ENCODE results near the gene KCNK7.

DNA sequence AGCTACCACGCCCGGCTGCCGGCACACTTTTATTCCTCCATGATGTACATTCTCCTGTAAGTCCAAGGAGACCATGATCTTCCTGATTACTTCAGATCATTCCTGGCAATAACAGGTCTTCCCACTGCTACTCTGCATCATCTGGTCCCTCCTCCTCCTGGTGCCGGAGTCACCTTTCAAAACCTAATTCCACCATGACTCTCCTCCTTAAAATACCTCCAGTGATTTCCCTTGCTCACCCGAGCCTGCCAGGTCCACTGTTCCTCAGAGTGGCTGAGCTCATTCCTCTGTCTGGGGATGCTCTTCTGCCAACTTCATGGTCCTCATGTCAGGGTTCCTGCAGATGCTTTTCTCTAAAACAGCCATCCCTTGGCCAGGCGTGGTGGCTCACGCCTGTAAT lies 33.6 kb downstream of the KCNK7 start:
- no peak for TF ChIP-seq POLR2A (IDR thresholded peaks at IDR 0.05; ENCODE audit: extremely low read depth, insufficient read length)
- TF ChIP-seq, protein P1, sequence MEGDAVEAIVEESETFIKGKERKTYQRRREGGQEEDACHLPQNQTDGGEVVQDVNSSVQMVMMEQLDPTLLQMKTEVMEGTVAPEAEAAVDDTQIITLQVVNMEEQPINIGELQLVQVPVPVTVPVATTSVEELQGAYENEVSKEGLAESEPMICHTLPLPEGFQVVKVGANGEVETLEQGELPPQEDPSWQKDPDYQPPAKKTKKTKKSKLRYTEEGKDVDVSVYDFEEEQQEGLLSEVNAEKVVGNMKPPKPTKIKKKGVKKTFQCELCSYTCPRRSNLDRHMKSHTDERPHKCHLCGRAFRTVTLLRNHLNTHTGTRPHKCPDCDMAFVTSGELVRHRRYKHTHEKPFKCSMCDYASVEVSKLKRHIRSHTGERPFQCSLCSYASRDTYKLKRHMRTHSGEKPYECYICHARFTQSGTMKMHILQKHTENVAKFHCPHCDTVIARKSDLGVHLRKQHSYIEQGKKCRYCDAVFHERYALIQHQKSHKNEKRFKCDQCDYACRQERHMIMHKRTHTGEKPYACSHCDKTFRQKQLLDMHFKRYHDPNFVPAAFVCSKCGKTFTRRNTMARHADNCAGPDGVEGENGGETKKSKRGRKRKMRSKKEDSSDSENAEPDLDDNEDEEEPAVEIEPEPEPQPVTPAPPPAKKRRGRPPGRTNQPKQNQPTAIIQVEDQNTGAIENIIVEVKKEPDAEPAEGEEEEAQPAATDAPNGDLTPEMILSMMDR (IDR thresholded peaks at IDR 0.05; ENCODE audit: low read depth, low read length) = no peak

Measured in NB4 (cell line).